Stimulated activated CD8-positive, alpha-beta memory T cell treated with anti-CD3 and anti-CD28 coated beads, Interleukin-2, amount 100 ng/mL, for 1 hour (primary cell): Measurements from ENCODE around the gene HOOK1.

Experiments used
- DNase-seq, 2 donors: peaks; one replicate each; pipeline ENCODE4 v3.0.0-alpha.2; 2020; ENCODE audit warnings: low read depth in 2 of 2

Gene HOOK1

GRCh38 chr1:59814901-59815825 lies at the start of gene HOOK1:
HOOK1 (plus strand) TSS chr1:59814949; CDS start chr1:59815118, 169 bp downstream.
- DNase-seq, result no peak

GRCh38 chr1:59765011-59765730 lies 49.6 kb upstream of the HOOK1 start:
- no peak for DNase-seq

- DNase-seq, result no peak
Observed at GRCh38 chr1:59766227-59766855, 48.4 kb upstream of the HOOK1 start.

GRCh38 chr1:59767119-59767518 lies 47.6 kb upstream of the HOOK1 start:
- DNase-seq, result no peak

GRCh38 chr1:59768792-59769735 lies 45.7 kb upstream of the HOOK1 start:
- DNase-seq, result no peak

- no peak for DNase-seq
Observed at GRCh38 chr1:59769736-59770095, 45.0 kb upstream of the HOOK1 start.

- DNase-seq, result no peak
Observed at GRCh38 chr1:59771361-59771760, 43.4 kb upstream of the HOOK1 start.

GRCh38 chr1:59775480-59775879 lies 39.3 kb upstream of the HOOK1 start:
- DNase-seq, result no peak

- no peak for DNase-seq
Observed at GRCh38 chr1:59776960-59777852, 37.5 kb upstream of the HOOK1 start.

GRCh38 chr1:59779949-59780348 lies 34.8 kb upstream of the HOOK1 start:
- no peak for DNase-seq

- DNase-seq, result no peak
Observed at GRCh38 chr1:59788825-59789224, 25.9 kb upstream of the HOOK1 start.

- DNase-seq, result no peak
Observed at GRCh38 chr1:59798600-59798999, 16.1 kb upstream of the HOOK1 start.

- no peak for DNase-seq
Observed at GRCh38 chr1:59803458-59804038, 11.2 kb upstream of the HOOK1 start.

GRCh38 chr1:59804301-59804700 lies 10.4 kb upstream of the HOOK1 start:
- DNase-seq, result no peak

- DNase-seq, result no peak
Observed at GRCh38 chr1:59805554-59805953, 9.2 kb upstream of the HOOK1 start.

- DNase-seq, result peak; percentile 58 to 76
Observed at GRCh38 chr1:59814180-59814900, 409 bp upstream of the HOOK1 start.

- no peak for DNase-seq
Observed at GRCh38 chr1:59815892-59816291, 1.1 kb downstream of the HOOK1 start.

- DNase-seq, result no peak
Observed at GRCh38 chr1:59816318-59816878, 1.6 kb downstream of the HOOK1 start.
